PC-9 (cell line): Measurements from ENCODE around the gene GTF3C6. TPM values are rescaled to one million over a fixed set of nuclear protein-coding genes. Genes with fewer than 3 reads are reported as not detected.

Experiments used
- BruUV-seq: library from RNA; stranded (reverse); fragments of 400-500 nt; replicated peaks from 2 replicates; lab custom pipeline; 2021; lab: Mats Ljungman, UMichigan
- CTCF ChIA-PET: fragments of 300-600 bp; sonication (Branson Sonifier 250); formaldehyde crosslinking; loops from one replicate; lab custom pipeline; 2022; ENCODE audit warnings: antibody characterized with exemption; lab: Charles Lee
- POLR2A ChIA-PET: fragments of 300-600 bp; sonication (Branson Sonifier 250); formaldehyde crosslinking; loops from one replicate; lab custom pipeline; 2022; ENCODE audit warnings: antibody characterized with exemption; ENCODE audit not compliant: unreplicated experiment; lab: Charles Lee
- DNase-seq, 2 experiments: peaks; one replicate each; pipeline versions ENCODE4 v3.0.0 to v3.0.0-alpha.2; 2015 to 2022; ENCODE audit warnings: mixed read lengths in 1 of 2
- H2AFZ ChIP-seq: fragments of 200-600 bp; sonication (generic); 2 replicates; pipeline ENCODE4 v1.8.1; 2017; ENCODE audit warnings: antibody characterized with exemption
- H3F3A ChIP-seq: fragments of 200-600 bp; sonication (generic); 2 replicates; pipeline ENCODE4 v1.8.1; 2017; ENCODE audit warnings: antibody characterized with exemption, mild to moderate bottlenecking, low read depth; ENCODE audit not compliant: insufficient read depth
- H3K27ac ChIP-seq: fragments of 200-600 bp; sonication (generic); 2 replicates; pipeline ENCODE4 v1.6.1; 2016; ENCODE audit warnings: mixed run types
- H3K27me3 ChIP-seq: fragments of 200-600 bp; sonication (generic); 2 replicates; pipeline ENCODE4 v1.6.1; 2016; ENCODE audit warnings: low read depth, mixed run types; ENCODE audit not compliant: insufficient read depth
- H3K36me3 ChIP-seq: fragments of 200-600 bp; sonication (generic); 2 replicates; pipeline ENCODE4 v1.6.1; 2016; ENCODE audit warnings: low read depth, mixed run types
- H3K4me1 ChIP-seq: fragments of 200-600 bp; sonication (generic); replicated peaks from 2 replicates; pipeline ENCODE4 v1.6.1; 2016; ENCODE audit warnings: mixed run types; ENCODE audit not compliant: insufficient read depth
- H3K4me2 ChIP-seq: fragments of 200-600 bp; sonication (generic); 2 replicates; pipeline ENCODE4 v1.6.1; 2017; ENCODE audit warnings: mixed run types
- H3K4me3 ChIP-seq: fragments of 200-600 bp; sonication (generic); 2 replicates; pipeline ENCODE4 v1.6.1; 2016; ENCODE audit warnings: mixed run types
- H3K79me2 ChIP-seq: fragments of 200-600 bp; sonication (generic); 2 replicates; pipeline ENCODE4 v1.6.1; 2017; ENCODE audit warnings: low read depth, mixed run types
- H3K9me2 ChIP-seq: fragments of 200-600 bp; sonication (generic); 2 replicates; pipeline ENCODE4 v1.8.1; 2017; ENCODE audit warnings: mild to moderate bottlenecking; ENCODE audit not compliant: insufficient read depth
- H3K9me3 ChIP-seq: fragments of 200-600 bp; sonication (generic); 2 replicates; pipeline ENCODE4 v1.8.1; 2016; ENCODE audit warnings: low read depth; ENCODE audit not compliant: insufficient read depth
- H4K20me1 ChIP-seq: fragments of 200-600 bp; sonication (generic); 2 replicates; pipeline ENCODE4 v1.8.1; 2017; ENCODE audit not compliant: insufficient read depth
- CTCF ChIP-seq: fragments of 200-600 bp; sonication (generic); conservative IDR thresholded peaks from 2 replicates; pipeline ENCODE4 v1.6.1; 2017; ENCODE audit warnings: mixed run types, antibody characterized with exemption, mild to moderate bottlenecking, moderate library complexity
- EZH2 ChIP-seq: fragments of 200-600 bp; sonication (generic); IDR thresholded peaks from 2 replicates; pipeline ENCODE4 v1.8.0; 2017; ENCODE audit warnings: antibody characterized with exemption, low read depth
- intact Hi-C: fragments of 100-400 bp; cut with micrococcal nuclease; formaldehyde crosslinking; loops from one replicate; pipeline ENCODE4 v1.10.0; 2022; ENCODE audit not compliant: unreplicated experiment
- total RNA-seq: library from RNA; stranded (reverse); gene quantifications from 2 replicates; pipeline ENCODE4 v1.2.3, GENCODE V29; 2021

The GTF3C6 gene
- total RNA-seq, 1 experiment from 2014 or later: 28.5 TPM

- DNase-seq: no peak
- TF ChIP-seq EZH2 (no peak), CTCF (no peak)
- intact Hi-C loops: no loop called here
- Histone ChIP-seq H3K27me3 (no peaks in the 10 kb centered on the region), H2AFZ (no peak overlapping the region), H3K79me2 (no peaks in the 10 kb centered on the region), H3F3A (peaks cover 4% of the 10 kb centered on the region; the same call in 1 of the 2 replicates), H3K36me3 (no peaks in the 10 kb centered on the region), H3K9me3 (no peaks in the 10 kb centered on the region), H3K27ac (no peak overlapping the region), H3K4me2 (no peak overlapping the region), H3K4me1 (peaks cover 4% of the 10 kb centered on the region), H3K9me2 (no peaks in the 10 kb centered on the region), H4K20me1 (no peaks in the 10 kb centered on the region), H3K4me3 (no peak overlapping the region)
- no TSS peak for BruUV-seq
- ChIA-PET CTCF (no interaction called here), POLR2A (no interaction called here)
Observed at GRCh38 chr6:110939429-110940200, 18.9 kb upstream of the GTF3C6 start.

GRCh38 chr6:110944681-110945151, 13.8 kb upstream of the GTF3C6 start:
- no peak for TF ChIP-seq CTCF
- no peak for TF ChIP-seq EZH2

GRCh38 chr6:110946498-110946897, 12.0 kb upstream of the GTF3C6 start:
- BruUV-seq: no TSS peak
- Histone ChIP-seq H3K4me3 (no peak overlapping the region), H3K79me2 (no peaks in the 10 kb centered on the region), H3K36me3 (no peaks in the 10 kb centered on the region), H3K4me2 (no peak overlapping the region), H3K27ac (no peak overlapping the region), H3K9me2 (no peaks in the 10 kb centered on the region), H3F3A (peaks cover 15% of the 10 kb centered on the region; the same call in 1 of the 2 replicates), H4K20me1 (no peaks in the 10 kb centered on the region), H3K9me3 (no peaks in the 10 kb centered on the region), H3K27me3 (no peaks in the 10 kb centered on the region), H3K4me1 (peaks cover 16% of the 10 kb centered on the region), H2AFZ (no peak overlapping the region)
- intact Hi-C loops: no loop called here
- no peak for DNase-seq
- ChIA-PET CTCF (interaction anchor here (0.6 kb wide), 1 partner anchor 9 kb away, joined by 4 read pairs; no protein-coding TSS in a partner anchor), POLR2A (no interaction called here)
- TF ChIP-seq EZH2 (no peak), CTCF (no peak)

More at GRCh38 chr6:110944681-110945151, 13.8 kb upstream of the GTF3C6 start:
- Histone ChIP-seq H3K9me2 (no peaks in the 10 kb centered on the region), H3K4me2 (peak overlapping the region; percentile 62), H4K20me1 (no peaks in the 10 kb centered on the region), H3K27ac (peak overlapping the region; percentile 62), H3F3A (peaks cover 15% of the 10 kb centered on the region; the same call in 1 of the 2 replicates), H3K4me3 (no peak overlapping the region), H3K9me3 (no peaks in the 10 kb centered on the region), H2AFZ (no peak overlapping the region), H3K36me3 (no peaks in the 10 kb centered on the region), H3K27me3 (no peaks in the 10 kb centered on the region), H3K79me2 (no peaks in the 10 kb centered on the region), H3K4me1 (peaks cover 14% of the 10 kb centered on the region)
- BruUV-seq: no TSS peak
- DNase-seq: peak; percentile 18 to 93
- ChIA-PET POLR2A (interaction anchor here (0.6 to 0.8 kb wide), 5 partner anchors 8 to 214 kb away, joined by 5 to 12 read pairs (median 10); partner anchors contain the start of genes AMD1 and RPF2), CTCF (interaction anchor here (0.6 to 1.0 kb wide), 8 partner anchors 103 to 1359 kb away, joined by 3 to 7 read pairs (median 4); no protein-coding TSS in a partner anchor)
- intact Hi-C loops: loop anchor here (2.0 kb wide), 1 partner anchor 68 kb away; no protein-coding TSS in a partner anchor
